GM19372 (cell line): ENCODE data around the gene AFG1L.
A peak's percentile ranks its signal among the peaks of the same experiment; 100 is the strongest.

Experiments used
- ATAC-seq: cut with Tn5 transposase; IDR thresholded peaks from one replicate; pipeline ENCODE4 v1.9.1; 2021; ENCODE audit warnings: mild to moderate bottlenecking, low read depth, moderate library complexity; ENCODE audit not compliant: unreplicated experiment

AFG1L gene

GRCh38 chr6:108565091-108565766 lies 270.4 kb downstream of the AFG1L start:
- ATAC-seq: peak; percentile 69

DNA sequence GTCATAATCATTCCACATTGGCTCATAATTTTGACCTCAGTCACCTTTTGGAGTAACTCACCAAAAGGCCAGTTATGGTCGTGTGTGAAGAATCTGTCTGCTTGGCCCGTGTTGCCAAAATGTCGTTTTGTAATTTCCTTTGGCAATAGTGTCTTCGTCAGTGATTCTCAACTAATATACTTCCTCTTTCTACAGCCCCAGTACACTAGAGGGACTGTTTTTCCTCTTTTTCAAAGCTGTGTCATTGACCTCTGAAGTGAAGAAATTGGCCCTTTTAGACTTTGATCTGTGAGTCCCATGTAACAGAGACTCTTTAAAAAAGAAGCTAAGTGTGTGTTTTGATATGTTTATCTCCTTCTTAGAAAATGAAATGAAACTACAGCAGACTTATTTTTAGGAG lies 271.0 kb downstream of the AFG1L start:
- no peak for ATAC-seq

GRCh38 chr6:108566406-108566805 lies 271.6 kb downstream of the AFG1L start:
- no peak for ATAC-seq

- no peak for ATAC-seq
Observed at GRCh38 chr6:108568101-108568500, 273.2 kb downstream of the AFG1L start.

GRCh38 chr6:108568551-108569305 lies 273.9 kb downstream of the AFG1L start:
- ATAC-seq: no peak

GRCh38 chr6:108570517-108570916 lies 275.7 kb downstream of the AFG1L start:
- no peak for ATAC-seq

- no peak for ATAC-seq
Observed at GRCh38 chr6:108574457-108575141, 279.7 kb downstream of the AFG1L start.
